Activated CD4-positive, CD25-positive, alpha-beta regulatory T cell treated with anti-CD3 and anti-CD28 coated beads, Interleukin-2, amount 50 U/mL, for 24 hours (primary cell): ENCODE measurements around the gene DPAGT1.
A peak's percentile ranks its signal among the peaks of the same experiment; 100 is the strongest.

Experiments
- ATAC-seq, 2 donors: fragments of 150-1000 bp; cut with Tn5 transposase; one replicate each; pipeline ENCODE4 v1.10.0; 2021; ENCODE audit warnings: mild to moderate bottlenecking in 1 of 2, moderate library complexity in 1 of 2

DPAGT1 gene

GRCh38 chr11:119057000-119057769 is 44.5 kb downstream of the DPAGT1 start, which contains the start of gene HYOU1:
Gene HYOU1, minus strand, starts transcription at chr11:119057205. Its CDS starts 1,045 bp downstream, at chr11:119056160.
- peak; percentile 93 to 94 for ATAC-seq

- ATAC-seq, result peak in 1 of 2 donors; percentile 2
These were observed 45.1 kb downstream of the DPAGT1 start for GRCh38 chr11:119056421-119056999.

GRCh38 chr11:119055901-119056300 is 45.8 kb downstream of the DPAGT1 start:
- ATAC-seq, result no peak

- no peak for ATAC-seq
These were observed 47.2 kb downstream of the DPAGT1 start for GRCh38 chr11:119054418-119054817.

- no peak for ATAC-seq
These were observed 49.4 kb downstream of the DPAGT1 start for GRCh38 chr11:119052163-119052814.

GRCh38 chr11:119051440-119052162 is 50.1 kb downstream of the DPAGT1 start:
- peak; percentile 69 to 74 for ATAC-seq

- no peak for ATAC-seq
These were observed 52.6 kb downstream of the DPAGT1 start for GRCh38 chr11:119049081-119049480.

- ATAC-seq, result no peak
These were observed 53.0 kb downstream of the DPAGT1 start for GRCh38 chr11:119048644-119049043.

- no peak for ATAC-seq
These were observed 54.4 kb downstream of the DPAGT1 start for GRCh38 chr11:119047205-119047604.
